IMR-90 (cell line): ENCODE results near the gene PTGES. TPM values are rescaled to one million over a fixed set of nuclear protein-coding genes. Genes with fewer than 3 reads are reported as not detected.
"Not testable (repeated sequence)": the region's sequence is repeated elsewhere in the genome, so short reads cannot be mapped to it uniquely, and the experiment has no call there.

ENCODE experiments used
- ATAC-seq: fragments of 200-7000 bp; cut with Tn5 transposase; 2 replicates; pipeline ENCODE4 v1.9.1; 2020; ENCODE audit warnings: low read depth, mild to moderate bottlenecking, moderate library complexity
- BruUV-seq: library from RNA; stranded (reverse); fragments of 400-500 nt; replicated peaks from 2 replicates; lab custom pipeline; 2021; lab: Mats Ljungman, UMichigan
- CTCF ChIA-PET: fragments of 300-600 bp; formaldehyde crosslinking; extraction: SDS; loops from one replicate; lab custom pipeline; 2021; ENCODE audit warnings: antibody characterized with exemption; lab: Yijun Ruan, JAX
- POLR2A ChIA-PET: fragments of 300-600 bp; sonication (Branson Sonifier 250); formaldehyde crosslinking; loops from one replicate; lab custom pipeline; 2022; ENCODE audit warnings: antibody characterized with exemption; ENCODE audit not compliant: unreplicated experiment; lab: Charles Lee
- DNase-seq: peaks from one replicate; pipeline ENCODE4 v3.0.0; 2013
- H2AFZ ChIP-seq: replicated peaks from 2 replicates; pipeline ENCODE3; 2013; ENCODE audit warnings: low read length, mild to moderate bottlenecking; ENCODE audit not compliant: poor library complexity
- H2AK5ac ChIP-seq: 2 replicates; pipeline ENCODE4 v1.6.1; 2013; ENCODE audit warnings: low read depth, low read length, inconsistent platforms
- H2AK9ac ChIP-seq: replicated peaks from 2 replicates; pipeline ENCODE3; 2013; ENCODE audit warnings: mild to moderate bottlenecking, low read depth, low read length, moderate library complexity; ENCODE audit not compliant: poor library complexity
- H2BK120ac ChIP-seq: 2 replicates; pipeline ENCODE4 v1.6.1; 2013; ENCODE audit warnings: low read depth, low read length, inconsistent platforms
- H2BK15ac ChIP-seq: 3 replicates; pipeline ENCODE4 v1.6.1; 2013; ENCODE audit warnings: low read depth, low read length, inconsistent platforms
- H2BK20ac ChIP-seq: 2 replicates; pipeline ENCODE4 v1.6.1; 2013; ENCODE audit warnings: low read depth, mild to moderate bottlenecking, inconsistent platforms, low read length, moderate library complexity
- H2BK5ac ChIP-seq: 2 replicates; pipeline ENCODE4 v1.6.1; 2013; ENCODE audit warnings: mild to moderate bottlenecking, low read depth, low read length, inconsistent platforms; ENCODE audit not compliant: poor library complexity, severe bottlenecking
- H3K14ac ChIP-seq: replicated peaks from 2 replicates; pipeline ENCODE4 v1.6.1; 2013; ENCODE audit warnings: low read depth, low read length, inconsistent platforms
- H3K18ac ChIP-seq: 2 replicates; pipeline ENCODE4 v1.6.1; 2013; ENCODE audit warnings: low read depth, low read length, control low read depth
- H3K23ac ChIP-seq: 2 replicates; pipeline ENCODE4 v1.6.1; 2013; ENCODE audit warnings: low read depth, low read length, inconsistent platforms
- H3K27ac ChIP-seq: 2 replicates; pipeline ENCODE4 v1.5.1; 2013; ENCODE audit warnings: mild to moderate bottlenecking, control low read depth, low read length; ENCODE audit not compliant: insufficient read depth
- H3K27me3 ChIP-seq: 2 replicates; pipeline ENCODE4 v1.6.1; 2013; ENCODE audit warnings: low read length; ENCODE audit not compliant: control insufficient read depth, insufficient read depth
- H3K36me3 ChIP-seq: 2 replicates; pipeline ENCODE4 v1.6.1; 2013; ENCODE audit warnings: low read length, mixed read lengths; ENCODE audit not compliant: control insufficient read depth, insufficient read depth
- H3K4ac ChIP-seq: 2 replicates; pipeline ENCODE4 v1.6.1; 2013; ENCODE audit warnings: low read depth, low read length, inconsistent platforms
- H3K4me1 ChIP-seq: 2 replicates; pipeline ENCODE4 v1.6.1; 2013; ENCODE audit warnings: low read length, mixed read lengths; ENCODE audit not compliant: control insufficient read depth, insufficient read depth
- H3K4me2 ChIP-seq: 2 replicates; pipeline ENCODE4 v1.6.1; 2013; ENCODE audit warnings: low read depth, mild to moderate bottlenecking, control low read depth, low read length, moderate library complexity
- H3K4me3 ChIP-seq: 2 replicates; pipeline ENCODE4 v1.5.1; 2013; ENCODE audit warnings: low read depth, mild to moderate bottlenecking, control low read depth, low read length, moderate library complexity; ENCODE audit not compliant: insufficient read depth
- H3K56ac ChIP-seq: 2 replicates; pipeline ENCODE4 v1.6.1; 2013; ENCODE audit warnings: low read length, inconsistent platforms; ENCODE audit not compliant: insufficient read depth; ENCODE audit errors: extremely low read depth
- H3K79me1 ChIP-seq, 2 experiments: 2 replicates each; pipeline ENCODE4 v1.6.1; 2013; ENCODE audit warnings: low read length in 2 of 2, inconsistent platforms in 1 of 2, low read depth in 1 of 2
- H3K9ac ChIP-seq: 2 replicates; pipeline ENCODE4 v1.6.1; 2013; ENCODE audit warnings: low read depth, low read length, control low read depth
- H3K9me1 ChIP-seq: 2 replicates; pipeline ENCODE4 v1.6.1; 2013; ENCODE audit warnings: low read length, inconsistent platforms; ENCODE audit not compliant: insufficient read depth
- H3K9me3 ChIP-seq: 2 replicates; pipeline ENCODE4 v1.6.1; 2013; ENCODE audit warnings: low read length; ENCODE audit not compliant: control insufficient read depth, insufficient read depth
- H4K20me1 ChIP-seq: 2 replicates; pipeline ENCODE4 v1.6.1; 2013; ENCODE audit warnings: low read length, inconsistent platforms; ENCODE audit not compliant: insufficient read depth
- H4K5ac ChIP-seq: 2 replicates; pipeline ENCODE4 v1.6.1; 2013; ENCODE audit warnings: mild to moderate bottlenecking, low read depth, low read length, control low read depth
- H4K8ac ChIP-seq, 2 experiments: 2 replicates each; pipeline ENCODE4 v1.6.1; 2013; ENCODE audit warnings: low read depth in 2 of 2, low read length in 2 of 2, control low read depth in 1 of 2, inconsistent platforms in 1 of 2
- H4K91ac ChIP-seq: 2 replicates; pipeline ENCODE4 v1.6.1; 2013; ENCODE audit warnings: low read depth, low read length, inconsistent platforms; ENCODE audit not compliant: insufficient read depth
- CHD1 ChIP-seq: IDR thresholded peaks from 2 replicates; pipeline ENCODE4 v1.6.1; 2012; ENCODE audit warnings: low read depth, low read length, improper control_type of control experiment
- MXI1 ChIP-seq: IDR thresholded peaks from 2 replicates; pipeline ENCODE4 v1.6.1; 2012; ENCODE audit warnings: low read depth, mild to moderate bottlenecking, low read length, moderate library complexity, borderline replicate concordance
- WGBS, 2 experiments: methylation state at CpG; one replicate each; pipeline versions ENCODE4 v1.1.5 to v1.1.7; 2013; ENCODE audit warnings: missing lambda C conversion rate in 2 of 2; ENCODE audit not compliant: insufficient read length in 1 of 2; ENCODE audit errors: extremely low coverage in 2 of 2; 5-methylcytosine and 5-hydroxymethylcytosine counted together
- dilution Hi-C: fragments of 300-500 bp; cut with HindIII; formaldehyde crosslinking; loops from one replicate; pipeline ENCODE4 v1.14.3; 2018; ENCODE audit warnings: low sequenced_read_pairs; ENCODE audit not compliant: unreplicated experiment
- in situ Hi-C: fragments of 300-500 bp; cut with MboI; formaldehyde crosslinking; loops from 3 replicates; pipeline ENCODE4 v1.14.3; 2019; ENCODE audit warnings: low sequenced_read_pairs, inconsistent platforms, mixed read lengths
- intact Hi-C: fragments of 100-400 bp; cut with micrococcal nuclease; formaldehyde crosslinking; loops from 2 replicates; pipeline ENCODE4 v1.10.0; 2022
- polyA plus RNA-seq, 3 experiments: library from polyadenylated mRNA; depleted of rRNA; stranded (reverse); fragments of >200 nt; gene quantifications; 2 replicates each; pipeline ENCODE4 v1.2.3, GENCODE V29; 2012; ENCODE audit warnings: low replicate concordance in 1 of 3
- total RNA-seq: library from RNA; depleted of rRNA; stranded (reverse); fragments of >200 nt; gene quantifications from 2 replicates; pipeline ENCODE4 v1.2.3, GENCODE V29; 2012

PTGES gene
- total and polyA plus RNA-seq, 2 of the 4 experiments (the other 2 are of a cell fraction): 3.2 to 6.3 TPM

DNA sequence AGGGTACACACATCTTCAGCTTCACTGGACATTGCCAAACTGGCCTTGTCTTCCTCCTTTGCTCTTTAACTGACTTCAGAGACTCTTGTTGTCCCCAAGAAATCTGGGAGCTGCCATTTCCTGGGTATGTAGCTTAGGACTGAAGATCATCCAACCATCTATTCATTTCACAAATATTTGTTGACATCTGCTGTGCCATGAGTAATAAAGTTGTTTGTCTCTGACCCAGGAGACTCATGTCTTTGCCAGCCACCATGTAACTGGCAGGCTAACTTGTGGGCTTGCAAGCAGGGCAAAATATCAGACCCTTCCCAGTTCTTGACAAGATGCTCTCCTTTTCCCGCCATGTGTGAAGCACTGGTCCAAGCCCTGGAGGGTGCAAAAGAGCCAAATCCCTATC lies 33.0 kb upstream of the PTGES start:
- Histone ChIP-seq H2BK15ac (no peak overlapping the region), H3K79me1 (no peaks in the 10 kb centered on the region), H3K9me3 (no peaks in the 10 kb centered on the region), H4K20me1 (no peaks in the 10 kb centered on the region), H3K27ac (no peak overlapping the region), H3K9me1 (peaks cover 7% of the 10 kb centered on the region; the same call in 1 of the 2 replicates), H2BK120ac (no peak overlapping the region), H4K91ac (no peak overlapping the region), H2AFZ (no peak overlapping the region), H3K4me1 (peaks cover 3% of the 10 kb centered on the region; the same call in 1 of the 2 replicates), H3K9ac (no peak overlapping the region), H3K14ac (no peak overlapping the region), H3K56ac (no peak overlapping the region), H4K5ac (no peak overlapping the region), H3K18ac (no peak overlapping the region), H3K4me3 (no peak overlapping the region), H3K4me2 (no peak overlapping the region), H2AK9ac (no peak overlapping the region), H3K23ac (no peak overlapping the region), H2AK5ac (no peak overlapping the region), H2BK5ac (no peak overlapping the region), H3K4ac (no peak overlapping the region), H4K8ac (no peak overlapping the region), H3K36me3 (no peaks in the 10 kb centered on the region), H3K27me3 (peaks cover 12% of the 10 kb centered on the region), H2BK20ac (no peak overlapping the region)
- CTCF ChIA-PET: interaction anchor here (1.3 to 1.5 kb wide), 2 partner anchors 60 to 143 kb away, joined by 3 to 7 read pairs; no protein-coding TSS in a partner anchor
- in situ Hi-C loops: no loop called here
- WGBS, 2 experiments: no CpG with 5 or more reads among the region's 1 CpG
- intact Hi-C loops: no loop called here
- DNase-seq: no peak
- no peak for ATAC-seq
- POLR2A ChIA-PET: no interaction called here
- dilution Hi-C loops: no loop called here
- TF ChIP-seq CHD1 (no peak), MXI1 (no peak)
- BruUV-seq: no TSS peak

DNA sequence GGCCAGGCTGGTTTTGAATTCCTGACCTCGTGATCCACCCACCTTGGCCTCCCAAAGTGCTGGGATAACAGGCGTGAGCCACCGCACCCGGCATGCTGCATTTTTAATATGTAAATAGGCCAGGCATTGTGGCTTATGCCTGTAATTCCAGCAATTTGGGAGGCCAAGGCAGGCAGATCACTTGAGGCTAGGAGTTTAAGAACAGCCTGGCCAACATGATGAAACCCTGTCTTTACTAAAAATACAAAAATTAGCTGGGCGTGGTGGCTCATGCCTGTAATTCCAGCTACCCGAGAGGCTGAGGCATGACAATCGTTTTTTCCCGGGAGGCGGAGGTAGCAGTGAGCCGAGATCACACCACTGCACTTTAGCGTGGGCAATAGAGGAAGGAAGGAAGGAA lies 32.1 kb upstream of the PTGES start:
- H3K36me3 ChIP-seq, H2BK20ac ChIP-seq, H3K4ac ChIP-seq, H4K20me1 ChIP-seq, H2BK120ac ChIP-seq, H3K79me1 ChIP-seq, H2BK15ac ChIP-seq, H3K4me3 ChIP-seq, H3K23ac ChIP-seq, H3K4me2 ChIP-seq, dilution Hi-C loops, H4K91ac ChIP-seq, H2BK5ac ChIP-seq, H3K18ac ChIP-seq, H3K14ac ChIP-seq, H4K8ac ChIP-seq, POLR2A ChIA-PET, H2AFZ ChIP-seq, H3K9me3 ChIP-seq, H3K4me1 ChIP-seq, H3K9ac ChIP-seq, H3K9me1 ChIP-seq, BruUV-seq, H3K27ac ChIP-seq, H2AK5ac ChIP-seq, H2AK9ac ChIP-seq, H3K56ac ChIP-seq, H4K5ac ChIP-seq, ATAC-seq, DNase-seq: not testable (repeated sequence)
- 84% methylated on average over 6 of the region's 11 CpGs; no CpG with 5 or more reads in 1 of the 2 experiments for WGBS, 2 experiments
- CTCF ChIA-PET: interaction anchor here (0.9 to 4.2 kb wide), 3 partner anchors 14 to 142 kb away, joined by 3 to 14 read pairs (median 3); no protein-coding TSS in a partner anchor
- intact Hi-C loops (loop anchor here (5.0 kb wide), 1 partner anchor 648 kb away; no protein-coding TSS in a partner anchor), in situ Hi-C loops (loop anchor here (5.0 kb wide), 3 partner anchors 48 to 653 kb away; no protein-coding TSS in a partner anchor)
- peaks cover 12% of the 10 kb centered on the region for H3K27me3 ChIP-seq
